NCI-H774 (cell line): ENCODE results near the gene RBP2.

Experiments used
- DNase-seq: peaks from one replicate; lab custom pipeline; 2025; lab: John Stamatoyannopoulos, UW

Gene RBP2

GRCh38 chr3:139480585-139480984 is 4.3 kb upstream of the RBP2 start:
- DNase-seq = no peak

- no peak for DNase-seq
These were observed 1.7 kb upstream of the RBP2 start for GRCh38 chr3:139477710-139478640.

GRCh38 chr3:139473155-139473771 is 3.1 kb downstream of the RBP2 start:
- no peak for DNase-seq

GRCh38 chr3:139472380-139473010 is 3.8 kb downstream of the RBP2 start:
- no peak for DNase-seq

- no peak for DNase-seq
These were observed 6.1 kb downstream of the RBP2 start for GRCh38 chr3:139470199-139470598.

GRCh38 chr3:139468399-139468798 is 7.9 kb downstream of the RBP2 start:
- DNase-seq = no peak

GRCh38 chr3:139466360-139466759 is 10.0 kb downstream of the RBP2 start:
- no peak for DNase-seq

- no peak for DNase-seq
These were observed 10.7 kb downstream of the RBP2 start for GRCh38 chr3:139465636-139466035.

- DNase-seq = no peak
These were observed 12.8 kb downstream of the RBP2 start for GRCh38 chr3:139463466-139463865.

- no peak for DNase-seq
These were observed 15.8 kb downstream of the RBP2 start for GRCh38 chr3:139460529-139460928.

- no peak for DNase-seq
These were observed 16.2 kb downstream of the RBP2 start for GRCh38 chr3:139460076-139460475.

- no peak for DNase-seq
These were observed 18.0 kb downstream of the RBP2 start for GRCh38 chr3:139458348-139458747.

GRCh38 chr3:139457066-139457465 is 19.2 kb downstream of the RBP2 start:
- DNase-seq = no peak

- no peak for DNase-seq
These were observed 19.9 kb downstream of the RBP2 start for GRCh38 chr3:139456386-139456785.

- DNase-seq = no peak
These were observed 20.5 kb downstream of the RBP2 start for GRCh38 chr3:139455855-139456254.

GRCh38 chr3:139455206-139455605 is 21.1 kb downstream of the RBP2 start:
- no peak for DNase-seq

- no peak for DNase-seq
These were observed 22.0 kb downstream of the RBP2 start for GRCh38 chr3:139454346-139454745.

- DNase-seq = no peak
These were observed 26.2 kb downstream of the RBP2 start for GRCh38 chr3:139450159-139450558.

GRCh38 chr3:139449566-139449965 is 26.8 kb downstream of the RBP2 start:
- no peak for DNase-seq

- no peak for DNase-seq
These were observed 28.2 kb downstream of the RBP2 start for GRCh38 chr3:139448104-139448503.

- no peak for DNase-seq
These were observed 28.8 kb downstream of the RBP2 start for GRCh38 chr3:139447486-139447885.

GRCh38 chr3:139444446-139444845 is 31.9 kb downstream of the RBP2 start:
- no peak for DNase-seq

- no peak for DNase-seq
These were observed 33.1 kb downstream of the RBP2 start for GRCh38 chr3:139443186-139443585.
